IMR-90 (cell line): Measurements from ENCODE around the gene EEIG2.

Experiments used
- BHLHE40 ChIP-seq: fragments of 150-350 bp; IDR thresholded peaks from 2 replicates; pipeline ENCODE4 v1.6.1; 2016; ENCODE audit warnings: mild to moderate bottlenecking, low read depth, low read length
- CEBPB ChIP-seq: IDR thresholded peaks from 2 replicates; pipeline ENCODE4 v1.6.1; 2012; ENCODE audit warnings: low read depth, low read length, improper control_type of control experiment
- CHD1 ChIP-seq: IDR thresholded peaks from 2 replicates; pipeline ENCODE4 v1.6.1; 2012; ENCODE audit warnings: low read depth, low read length, improper control_type of control experiment
- MAFK ChIP-seq: IDR thresholded peaks from 2 replicates; pipeline ENCODE4 v1.6.1; 2012; ENCODE audit warnings: low read depth, low read length, improper control_type of control experiment
- MAZ ChIP-seq: IDR thresholded peaks from 2 replicates; pipeline ENCODE4 v1.6.1; 2012; ENCODE audit warnings: low read depth, mild to moderate bottlenecking, low read length, improper control_type of control experiment, moderate library complexity, borderline replicate concordance
- MXI1 ChIP-seq: IDR thresholded peaks from 2 replicates; pipeline ENCODE4 v1.6.1; 2012; ENCODE audit warnings: low read depth, mild to moderate bottlenecking, low read length, moderate library complexity, borderline replicate concordance
- POLR2A ChIP-seq: IDR thresholded peaks from 2 replicates; pipeline ENCODE4 v1.6.1; 2012; ENCODE audit warnings: mild to moderate bottlenecking, low read depth, low read length
- RAD21 ChIP-seq: IDR thresholded peaks from 2 replicates; pipeline ENCODE4 v1.6.1; 2012; ENCODE audit warnings: low read length, improper control_type of control experiment
- RCOR1 ChIP-seq: IDR thresholded peaks from 2 replicates; pipeline ENCODE4 v1.6.1; 2012; ENCODE audit warnings: mild to moderate bottlenecking, low read length, improper control_type of control experiment; ENCODE audit not compliant: insufficient replicate concordance
- RFX5 ChIP-seq: IDR thresholded peaks from 2 replicates; pipeline ENCODE4 v1.8.0; 2012; ENCODE audit warnings: low read depth, mild to moderate bottlenecking, low read length, moderate library complexity
- SMC3 ChIP-seq: fragments of 150-350 bp; IDR thresholded peaks from 2 replicates; pipeline ENCODE4 v1.6.1; 2016; ENCODE audit warnings: low read depth, mild to moderate bottlenecking, antibody characterized with exemption, low read length, moderate library complexity
- USF2 ChIP-seq: fragments of 150-350 bp; IDR thresholded peaks from 2 replicates; pipeline ENCODE4 v1.6.1; 2017; ENCODE audit warnings: mild to moderate bottlenecking, antibody characterized with exemption, low read length, low read depth
- TF ChIP-seq, protein P1 (sequence below): conservative IDR thresholded peaks from 2 replicates; pipeline ENCODE4 v1.5.1; 2012; ENCODE audit warnings: mild to moderate bottlenecking, low read depth, low read length, improper control_type of control experiment
- TF ChIP-seq, protein P2 (sequence below): fragments of 150-350 bp; IDR thresholded peaks from 2 replicates; pipeline ENCODE4 v1.6.1; 2016; ENCODE audit warnings: low read depth, mild to moderate bottlenecking, low read length, moderate library complexity, borderline replicate concordance

- TF ChIP-seq, protein P1, sequence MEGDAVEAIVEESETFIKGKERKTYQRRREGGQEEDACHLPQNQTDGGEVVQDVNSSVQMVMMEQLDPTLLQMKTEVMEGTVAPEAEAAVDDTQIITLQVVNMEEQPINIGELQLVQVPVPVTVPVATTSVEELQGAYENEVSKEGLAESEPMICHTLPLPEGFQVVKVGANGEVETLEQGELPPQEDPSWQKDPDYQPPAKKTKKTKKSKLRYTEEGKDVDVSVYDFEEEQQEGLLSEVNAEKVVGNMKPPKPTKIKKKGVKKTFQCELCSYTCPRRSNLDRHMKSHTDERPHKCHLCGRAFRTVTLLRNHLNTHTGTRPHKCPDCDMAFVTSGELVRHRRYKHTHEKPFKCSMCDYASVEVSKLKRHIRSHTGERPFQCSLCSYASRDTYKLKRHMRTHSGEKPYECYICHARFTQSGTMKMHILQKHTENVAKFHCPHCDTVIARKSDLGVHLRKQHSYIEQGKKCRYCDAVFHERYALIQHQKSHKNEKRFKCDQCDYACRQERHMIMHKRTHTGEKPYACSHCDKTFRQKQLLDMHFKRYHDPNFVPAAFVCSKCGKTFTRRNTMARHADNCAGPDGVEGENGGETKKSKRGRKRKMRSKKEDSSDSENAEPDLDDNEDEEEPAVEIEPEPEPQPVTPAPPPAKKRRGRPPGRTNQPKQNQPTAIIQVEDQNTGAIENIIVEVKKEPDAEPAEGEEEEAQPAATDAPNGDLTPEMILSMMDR: no peak
- TF ChIP-seq POLR2A (no peak), MAFK (no peak), CHD1 (no peak), RCOR1 (no peak), RFX5 (no peak), MXI1 (no peak), SMC3 (no peak), RAD21 (no peak), USF2 (no peak), MAZ (no peak), BHLHE40 (no peak), CEBPB (no peak)
- TF ChIP-seq, protein P2, sequence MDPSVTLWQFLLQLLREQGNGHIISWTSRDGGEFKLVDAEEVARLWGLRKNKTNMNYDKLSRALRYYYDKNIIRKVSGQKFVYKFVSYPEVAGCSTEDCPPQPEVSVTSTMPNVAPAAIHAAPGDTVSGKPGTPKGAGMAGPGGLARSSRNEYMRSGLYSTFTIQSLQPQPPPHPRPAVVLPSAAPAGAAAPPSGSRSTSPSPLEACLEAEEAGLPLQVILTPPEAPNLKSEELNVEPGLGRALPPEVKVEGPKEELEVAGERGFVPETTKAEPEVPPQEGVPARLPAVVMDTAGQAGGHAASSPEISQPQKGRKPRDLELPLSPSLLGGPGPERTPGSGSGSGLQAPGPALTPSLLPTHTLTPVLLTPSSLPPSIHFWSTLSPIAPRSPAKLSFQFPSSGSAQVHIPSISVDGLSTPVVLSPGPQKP: no peak
Observed at GRCh38 chr1:108513044-108513415, 46.9 kb upstream of the EEIG2 start.
